OCI-LY7 (cell line): ENCODE results near the gene RBP4.

Experiments
- CTCF ChIP-seq: fragments of 200-600 bp; sonication (generic); conservative IDR thresholded peaks from 2 replicates; pipeline ENCODE4 v1.5.1; 2014; ENCODE audit warnings: mild to moderate bottlenecking, antibody characterized with exemption, low read length, moderate library complexity, mixed read lengths
- EZH2phosphoT487 ChIP-seq: fragments of 200-600 bp; sonication (generic); IDR thresholded peaks from 2 replicates; pipeline ENCODE4 v1.6.1; 2018; ENCODE audit warnings: low read depth, borderline replicate concordance, mild to moderate bottlenecking, mixed run types, antibody characterized with exemption, low read length, moderate library complexity, mixed read lengths

DNA sequence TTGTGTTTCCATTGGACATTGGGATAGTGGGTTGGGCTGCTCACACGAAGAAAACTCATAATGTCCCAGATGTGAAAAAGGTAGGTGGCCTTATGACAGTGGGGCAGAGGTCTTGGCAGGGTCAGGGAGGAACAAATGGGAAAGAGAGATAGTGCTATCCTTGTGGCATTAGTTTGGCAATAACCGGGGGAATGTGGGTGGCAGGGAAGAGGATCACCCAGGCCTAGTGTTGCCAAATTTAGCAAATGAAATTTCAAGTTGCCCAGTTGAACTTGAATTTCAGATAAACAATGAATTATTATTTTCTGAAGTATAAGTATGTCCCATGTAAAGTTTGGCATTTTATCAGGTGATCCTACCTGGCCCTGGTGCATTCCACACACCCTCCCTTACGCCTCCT lies 12.1 kb upstream of the RBP4 start:
- TF ChIP-seq CTCF: no peak
- TF ChIP-seq EZH2phosphoT487: no peak
